Stimulated activated CD8-positive, alpha-beta memory T cell treated with anti-CD3 and anti-CD28 coated beads, Interleukin-12 subunit alpha, Interleukin-12 subunit beta, amount 100 ng/mL, for 24 hours (primary cell): Measurements from ENCODE around the gene BMPER.

ENCODE experiments used
- DNase-seq: peaks from one replicate; pipeline ENCODE4 v3.0.0-alpha.2; 2020; ENCODE audit errors: extremely low read depth

The BMPER gene

GRCh38 chr7:34091321-34091917, 186.1 kb downstream of the BMPER start:
- DNase-seq: no peak

- DNase-seq: no peak
Measured at GRCh38 chr7:34093276-34093675, 187.9 kb downstream of the BMPER start.

- DNase-seq: no peak
Measured at GRCh38 chr7:34096198-34096651, 190.9 kb downstream of the BMPER start.

- no peak for DNase-seq
Measured at GRCh38 chr7:34096777-34097176, 191.4 kb downstream of the BMPER start.

GRCh38 chr7:34100661-34101060, 195.3 kb downstream of the BMPER start:
- DNase-seq: no peak

GRCh38 chr7:34104115-34104514, 198.8 kb downstream of the BMPER start:
- no peak for DNase-seq

- DNase-seq: no peak
Measured at GRCh38 chr7:34104992-34105391, 199.7 kb downstream of the BMPER start.

GRCh38 chr7:34107276-34107675, 201.9 kb downstream of the BMPER start:
- no peak for DNase-seq

- no peak for DNase-seq
Measured at GRCh38 chr7:34108165-34108564, 202.8 kb downstream of the BMPER start.

GRCh38 chr7:34109936-34110780, 204.8 kb downstream of the BMPER start:
- no peak for DNase-seq

- no peak for DNase-seq
Measured at GRCh38 chr7:34111031-34111430, 205.7 kb downstream of the BMPER start.

GRCh38 chr7:34115503-34115902, 210.2 kb downstream of the BMPER start:
- no peak for DNase-seq

GRCh38 chr7:34117573-34117972, 212.2 kb downstream of the BMPER start:
- no peak for DNase-seq

GRCh38 chr7:34121366-34121765, 216.0 kb downstream of the BMPER start:
- DNase-seq: no peak

- no peak for DNase-seq
Measured at GRCh38 chr7:34123316-34123715, 218.0 kb downstream of the BMPER start.

- DNase-seq: no peak
Measured at GRCh38 chr7:34124765-34125164, 219.4 kb downstream of the BMPER start.

- DNase-seq: no peak
Measured at GRCh38 chr7:34128762-34129161, 223.4 kb downstream of the BMPER start.

- no peak for DNase-seq
Measured at GRCh38 chr7:34130558-34131295, 225.4 kb downstream of the BMPER start.

GRCh38 chr7:34131371-34131770, 226.0 kb downstream of the BMPER start:
- DNase-seq: no peak

- DNase-seq: no peak
Measured at GRCh38 chr7:34133356-34133982, 228.1 kb downstream of the BMPER start.

- no peak for DNase-seq
Measured at GRCh38 chr7:34133983-34134782, 228.8 kb downstream of the BMPER start.
